HG03558 (cell line): ENCODE data around the gene KCNK3.
"Not testable (repeated sequence)": the region's sequence is repeated elsewhere in the genome, so short reads cannot be mapped to it uniquely, and the experiment has no call there.

ENCODE experiments used
- ATAC-seq: cut with Tn5 transposase; IDR thresholded peaks from one replicate; pipeline ENCODE4 v1.9.1; 2021; ENCODE audit warnings: moderate number of reproducible peaks; ENCODE audit not compliant: unreplicated experiment; ENCODE audit errors: extremely low read depth

KCNK3 gene

GRCh38 chr2:26692279-26692896, at the start of gene KCNK3:
KCNK3 (plus strand) TSS chr2:26692722; CDS start chr2:26692876, 154 bp downstream.
- no peak for ATAC-seq

- no peak for ATAC-seq
These were observed 48.2 kb upstream of the KCNK3 start for GRCh38 chr2:26644188-26644835.

GRCh38 chr2:26645762-26646161, 46.8 kb upstream of the KCNK3 start:
- no peak for ATAC-seq

GRCh38 chr2:26646986-26647672, 45.4 kb upstream of the KCNK3 start:
- no peak for ATAC-seq

GRCh38 chr2:26647981-26648380, 44.5 kb upstream of the KCNK3 start:
- no peak for ATAC-seq

- ATAC-seq: no peak
These were observed 44.0 kb upstream of the KCNK3 start for GRCh38 chr2:26648516-26648915.

GRCh38 chr2:26649322-26649721, 43.2 kb upstream of the KCNK3 start:
- no peak for ATAC-seq

GRCh38 chr2:26649992-26650712, 42.4 kb upstream of the KCNK3 start:
- no peak for ATAC-seq

GRCh38 chr2:26650713-26651469, 41.6 kb upstream of the KCNK3 start:
- ATAC-seq: no peak

- no peak for ATAC-seq
These were observed 41.1 kb upstream of the KCNK3 start for GRCh38 chr2:26651470-26651771.

- no peak for ATAC-seq
These were observed 40.7 kb upstream of the KCNK3 start for GRCh38 chr2:26651799-26652198.

- ATAC-seq: no peak
These were observed 40.0 kb upstream of the KCNK3 start for GRCh38 chr2:26652361-26653041.

GRCh38 chr2:26653207-26654060, 39.1 kb upstream of the KCNK3 start:
- no peak for ATAC-seq

GRCh38 chr2:26654061-26654340, 38.5 kb upstream of the KCNK3 start:
- ATAC-seq: no peak

GRCh38 chr2:26655120-26655519, 37.4 kb upstream of the KCNK3 start:
- ATAC-seq: not testable (repeated sequence)

GRCh38 chr2:26655611-26656195, 36.8 kb upstream of the KCNK3 start:
- no peak for ATAC-seq

GRCh38 chr2:26657265-26657664, 35.3 kb upstream of the KCNK3 start:
- no peak for ATAC-seq

- no peak for ATAC-seq
These were observed 33.7 kb upstream of the KCNK3 start for GRCh38 chr2:26658691-26659346.
